ENCODE measurements around the gene FLAD1. TPM values are rescaled to one million over a fixed set of nuclear protein-coding genes. Genes with fewer than 3 reads are reported as not detected.

FLAD1 gene
- total RNA-seq, 1 donor from 2014 or later: 41.9 TPM

DNA sequence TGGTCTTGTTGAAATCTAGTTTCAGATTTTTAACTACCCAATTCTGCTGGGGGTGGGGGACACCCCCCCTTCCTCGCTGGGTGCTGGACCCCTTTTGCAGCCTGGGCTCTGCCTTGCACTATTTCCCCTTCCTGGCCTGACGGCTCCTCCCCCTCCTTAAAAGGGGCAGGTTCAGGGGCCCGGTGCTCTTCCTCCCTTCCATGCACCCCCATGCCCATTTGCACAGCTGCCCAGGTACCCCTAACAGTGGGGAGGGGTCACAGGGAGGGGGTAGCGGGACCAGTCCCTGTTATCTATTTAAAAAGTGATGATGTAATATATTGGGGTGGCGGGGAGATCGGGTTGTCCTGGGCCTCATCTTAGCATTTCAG, 34.8 kb downstream of the FLAD1 start:
- TF ChIP-seq, protein P1, sequence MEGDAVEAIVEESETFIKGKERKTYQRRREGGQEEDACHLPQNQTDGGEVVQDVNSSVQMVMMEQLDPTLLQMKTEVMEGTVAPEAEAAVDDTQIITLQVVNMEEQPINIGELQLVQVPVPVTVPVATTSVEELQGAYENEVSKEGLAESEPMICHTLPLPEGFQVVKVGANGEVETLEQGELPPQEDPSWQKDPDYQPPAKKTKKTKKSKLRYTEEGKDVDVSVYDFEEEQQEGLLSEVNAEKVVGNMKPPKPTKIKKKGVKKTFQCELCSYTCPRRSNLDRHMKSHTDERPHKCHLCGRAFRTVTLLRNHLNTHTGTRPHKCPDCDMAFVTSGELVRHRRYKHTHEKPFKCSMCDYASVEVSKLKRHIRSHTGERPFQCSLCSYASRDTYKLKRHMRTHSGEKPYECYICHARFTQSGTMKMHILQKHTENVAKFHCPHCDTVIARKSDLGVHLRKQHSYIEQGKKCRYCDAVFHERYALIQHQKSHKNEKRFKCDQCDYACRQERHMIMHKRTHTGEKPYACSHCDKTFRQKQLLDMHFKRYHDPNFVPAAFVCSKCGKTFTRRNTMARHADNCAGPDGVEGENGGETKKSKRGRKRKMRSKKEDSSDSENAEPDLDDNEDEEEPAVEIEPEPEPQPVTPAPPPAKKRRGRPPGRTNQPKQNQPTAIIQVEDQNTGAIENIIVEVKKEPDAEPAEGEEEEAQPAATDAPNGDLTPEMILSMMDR (conservative IDR thresholded peaks at IDR 0.05; ENCODE audit: low read depth, low read length): no peak
- peak overlapping the region; percentile 13 for H3K4me3 ChIP-seq (ENCODE audit: low read depth, low read length)
- no peak for DNase-seq (ENCODE audit: low read depth)

DNA sequence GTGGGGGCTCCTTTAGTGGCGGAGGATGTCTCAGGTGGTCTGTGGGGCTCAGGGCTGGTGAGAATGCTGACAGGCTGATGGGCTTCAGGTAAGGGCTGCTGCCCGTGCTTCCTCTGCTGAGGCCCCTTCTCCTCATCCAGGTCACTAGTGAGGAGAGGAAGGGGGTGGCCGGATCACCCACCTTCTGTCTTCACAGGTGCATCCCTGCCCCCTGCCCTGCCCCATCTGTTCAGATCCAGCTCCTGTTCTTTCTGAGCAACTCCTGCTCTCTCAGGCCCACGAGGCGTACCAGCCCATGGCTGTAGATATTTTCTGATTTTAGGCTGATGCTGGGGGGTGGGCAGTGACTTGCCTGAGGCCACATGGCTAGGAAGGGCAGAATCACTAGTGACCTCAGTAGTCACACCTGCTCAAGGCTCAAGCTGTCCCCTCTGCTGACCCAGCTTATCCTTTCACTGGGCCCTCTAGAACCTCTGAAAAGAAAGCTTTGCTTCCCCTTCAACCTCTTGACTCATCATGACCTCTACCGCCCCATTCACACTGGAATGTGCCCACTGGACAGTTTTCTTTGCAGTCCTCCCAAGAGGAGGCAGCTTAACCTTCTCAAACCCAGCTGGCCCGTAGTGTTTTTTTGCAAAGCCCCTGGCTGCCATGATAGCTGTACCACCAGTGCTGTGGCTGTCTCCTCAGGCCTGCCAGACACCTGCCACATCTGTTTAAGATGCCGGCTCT, 35.6 kb downstream of the FLAD1 start:
- TF ChIP-seq, protein P1 (conservative IDR thresholded peaks at IDR 0.05; ENCODE audit: low read depth, low read length): no peak
- no peak for DNase-seq (ENCODE audit: low read depth)
- no peak overlapping the region for H3K4me3 ChIP-seq (ENCODE audit: low read depth, low read length)

DNA sequence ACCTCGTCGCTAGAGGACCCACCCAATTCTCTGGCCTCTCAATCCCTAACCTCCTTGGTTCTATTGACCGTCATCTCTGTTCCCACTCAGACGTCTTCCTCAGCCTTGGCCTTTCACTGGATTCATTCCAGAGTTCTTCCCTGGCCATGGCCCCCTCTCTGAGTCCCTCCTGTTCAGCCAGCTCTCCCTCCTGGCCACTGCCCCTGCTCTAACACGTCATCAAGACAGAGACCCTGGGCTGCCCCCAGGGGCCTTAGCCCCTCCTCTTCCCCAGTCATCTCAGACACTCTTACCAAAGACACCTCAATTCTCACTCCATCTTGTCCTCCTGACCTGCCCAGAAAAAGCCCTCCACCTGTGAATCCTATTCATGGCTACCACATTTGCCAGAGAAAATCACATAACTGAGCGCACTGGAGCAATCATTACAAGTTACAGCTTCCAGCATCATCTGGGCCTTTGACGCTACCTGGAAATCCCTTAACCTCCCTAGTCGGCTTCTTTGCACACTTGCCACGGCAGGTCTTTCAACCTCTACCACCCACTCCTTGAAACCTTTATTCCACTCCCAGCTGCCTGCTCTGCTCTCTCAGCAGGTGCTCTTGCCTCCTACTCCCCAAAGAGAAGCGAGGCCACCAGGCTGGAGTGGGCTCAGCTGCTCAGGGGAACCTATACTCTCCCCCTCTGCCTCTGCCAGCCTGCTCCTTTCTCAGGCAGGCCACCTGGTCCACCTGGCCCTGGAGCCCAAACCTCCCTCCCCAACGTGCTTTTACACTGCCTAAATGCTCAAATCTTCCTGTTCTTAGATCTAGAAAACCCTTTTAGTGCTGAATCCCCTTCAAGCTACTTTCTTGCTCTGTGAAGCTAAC, 36.5 kb downstream of the FLAD1 start:
- no peak for DNase-seq (ENCODE audit: low read depth)
- TF ChIP-seq, protein P1 (conservative IDR thresholded peaks at IDR 0.05; ENCODE audit: low read depth, low read length): no peak
- H3K4me3 ChIP-seq (ENCODE audit: low read depth, low read length): no peak overlapping the region

DNA sequence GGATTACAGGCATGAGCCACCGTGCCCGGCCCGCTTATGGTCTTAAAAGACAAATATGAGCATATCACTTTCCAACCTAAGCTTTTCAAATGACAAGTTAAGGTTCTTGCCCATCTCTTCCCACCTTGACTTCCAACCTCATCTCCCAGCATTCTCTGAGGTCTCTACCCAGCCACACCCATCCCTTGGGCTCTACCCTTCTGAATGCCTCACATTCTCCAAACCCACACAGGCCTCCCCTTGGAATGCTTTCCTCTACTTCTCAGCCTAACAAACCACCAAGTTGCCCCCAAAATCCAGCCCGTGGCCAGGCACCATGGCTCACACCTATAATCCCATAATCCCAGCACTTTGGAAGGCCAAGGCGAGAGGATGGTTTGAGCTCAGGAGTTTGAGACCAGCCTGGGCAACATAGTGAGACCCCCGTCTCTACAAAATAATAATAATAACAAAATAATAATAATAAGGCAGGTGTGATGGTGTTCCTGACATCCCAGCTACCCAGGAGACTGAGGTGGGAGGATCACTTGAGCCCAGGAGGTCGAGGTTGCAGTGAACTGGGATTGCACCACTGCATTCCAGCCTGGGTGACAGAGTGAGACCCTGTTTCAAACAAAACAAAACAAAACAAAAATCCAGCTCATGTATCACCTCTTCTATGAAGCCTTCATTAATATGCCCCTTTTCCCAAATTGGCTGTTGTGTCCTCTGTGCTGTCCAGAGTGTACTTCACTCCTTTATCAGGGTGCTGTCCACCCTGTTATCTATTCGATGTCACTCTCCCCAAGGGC, 39.2 kb downstream of the FLAD1 start:
- H3K4me3 ChIP-seq (ENCODE audit: low read depth, low read length): no peak overlapping the region
- no peak for DNase-seq (ENCODE audit: low read depth)
- TF ChIP-seq, protein P1 (conservative IDR thresholded peaks at IDR 0.05; ENCODE audit: low read depth, low read length): no peak

DNA sequence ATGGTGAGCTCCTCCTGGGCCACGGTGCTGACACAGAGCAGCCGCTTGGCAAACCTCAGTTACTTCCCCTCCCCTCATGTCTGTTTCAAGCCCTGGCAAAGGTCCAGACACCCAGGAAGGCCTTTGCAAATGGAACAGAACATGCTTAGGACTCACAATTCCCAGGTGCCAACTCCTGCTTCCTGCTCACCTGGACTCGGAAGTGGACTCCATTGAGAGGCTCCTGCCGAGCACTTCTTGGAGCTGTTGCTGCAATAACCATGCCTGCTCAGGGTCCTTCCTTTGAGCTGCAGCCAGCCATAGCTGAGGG, 39.7 kb downstream of the FLAD1 start:
- no peak overlapping the region for H3K4me3 ChIP-seq (ENCODE audit: low read depth, low read length)
- no peak for DNase-seq (ENCODE audit: low read depth)
- TF ChIP-seq, protein P1 (conservative IDR thresholded peaks at IDR 0.05; ENCODE audit: low read depth, low read length): no peak

DNA sequence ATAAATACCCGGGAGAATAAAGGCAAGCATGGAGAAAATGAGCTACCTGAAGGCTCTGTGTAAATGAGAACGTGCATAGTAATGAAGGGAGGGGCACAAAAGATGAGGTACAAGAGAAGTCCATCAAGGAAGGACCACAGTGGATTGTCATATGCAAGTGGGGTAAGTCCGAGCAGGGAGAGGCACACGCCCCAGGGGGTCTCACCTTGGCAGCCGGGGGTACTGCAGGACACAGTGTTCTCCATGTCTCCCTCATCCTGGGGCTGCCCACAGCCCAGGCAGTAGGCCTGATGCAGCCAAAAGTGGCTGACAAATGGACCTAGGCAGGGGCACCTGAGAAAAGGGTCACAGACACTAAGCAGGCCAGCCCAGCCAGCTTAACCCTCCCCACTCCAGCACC, 40.5 kb downstream of the FLAD1 start:
- DNase-seq (ENCODE audit: low read depth): no peak
- H3K4me3 ChIP-seq (ENCODE audit: low read depth, low read length): no peak overlapping the region
- TF ChIP-seq, protein P1 (conservative IDR thresholded peaks at IDR 0.05; ENCODE audit: low read depth, low read length): no peak
